Osteoblast (primary cell): ENCODE data around the gene FLT4. TPM values are rescaled to one million over a fixed set of nuclear protein-coding genes. Genes with fewer than 3 reads are reported as not detected.
"Not testable (repeated sequence)": the region's sequence is repeated elsewhere in the genome, so short reads cannot be mapped to it uniquely, and the experiment has no call there.

Source experiments
- DNase-seq: peaks from one replicate; pipeline ENCODE4 v3.0.0; 2011; ENCODE audit warnings: low spot score, mixed read lengths; ENCODE audit not compliant: insufficient read length; ENCODE audit errors: missing footprints
- H2AFZ ChIP-seq: 2 replicates; pipeline ENCODE4 v1.6.0; 2011; ENCODE audit warnings: mild to moderate bottlenecking, low read length
- H3K27ac ChIP-seq: 2 replicates; pipeline ENCODE4 v1.5.1; 2011; ENCODE audit warnings: mild to moderate bottlenecking, low read depth, low read length, moderate library complexity
- H3K27me3 ChIP-seq: 2 replicates; pipeline ENCODE4 v1.6.0; 2012; ENCODE audit warnings: mild to moderate bottlenecking, control low read depth, inconsistent platforms, low read length, moderate library complexity; ENCODE audit not compliant: insufficient read depth
- H3K36me3 ChIP-seq: 2 replicates; pipeline ENCODE4 v1.5.1; 2011; ENCODE audit warnings: mild to moderate bottlenecking, low read length, control low read depth, moderate library complexity; ENCODE audit not compliant: insufficient read depth
- H3K4me1 ChIP-seq: 2 replicates; pipeline ENCODE4 v1.5.1; 2011; ENCODE audit warnings: mild to moderate bottlenecking, low read length, control low read depth, moderate library complexity; ENCODE audit not compliant: insufficient read depth
- H3K4me2 ChIP-seq: 2 replicates; pipeline ENCODE4 v1.6.0; 2011; ENCODE audit warnings: mild to moderate bottlenecking, low read length; ENCODE audit not compliant: insufficient read depth
- H3K4me3 ChIP-seq: fragments of 200-600 bp; sonication (generic); 3 replicates; pipeline ENCODE4 v1.5.1; 2012; ENCODE audit warnings: mild to moderate bottlenecking, low read length, inconsistent platforms; ENCODE audit not compliant: insufficient read depth
- H3K79me2 ChIP-seq: 2 replicates; pipeline ENCODE4 v1.6.0; 2012; ENCODE audit warnings: mild to moderate bottlenecking, low read length, control low read depth, inconsistent platforms; ENCODE audit not compliant: insufficient read depth
- H3K9me3 ChIP-seq: 2 replicates; pipeline ENCODE4 v1.5.1; 2011; ENCODE audit warnings: low read depth, low read length, control low read depth
- H4K20me1 ChIP-seq: 2 replicates; pipeline ENCODE4 v1.6.0; 2012; ENCODE audit warnings: mild to moderate bottlenecking, low read length, control low read depth; ENCODE audit not compliant: insufficient read depth
- total RNA-seq: library from RNA; depleted of rRNA; stranded (reverse); fragments of >200 nt; gene quantifications from 2 replicates; pipeline ENCODE4 v1.2.3, GENCODE V29; 2012
- TF ChIP-seq, protein P1 (sequence below): IDR thresholded peaks from 2 replicates; pipeline ENCODE4 v1.5.1; 2011; ENCODE audit warnings: mild to moderate bottlenecking, low read depth, low read length, moderate library complexity; ENCODE audit errors: extremely low read depth

Gene FLT4
- total RNA-seq, 1 donor, result not detected

DNA sequence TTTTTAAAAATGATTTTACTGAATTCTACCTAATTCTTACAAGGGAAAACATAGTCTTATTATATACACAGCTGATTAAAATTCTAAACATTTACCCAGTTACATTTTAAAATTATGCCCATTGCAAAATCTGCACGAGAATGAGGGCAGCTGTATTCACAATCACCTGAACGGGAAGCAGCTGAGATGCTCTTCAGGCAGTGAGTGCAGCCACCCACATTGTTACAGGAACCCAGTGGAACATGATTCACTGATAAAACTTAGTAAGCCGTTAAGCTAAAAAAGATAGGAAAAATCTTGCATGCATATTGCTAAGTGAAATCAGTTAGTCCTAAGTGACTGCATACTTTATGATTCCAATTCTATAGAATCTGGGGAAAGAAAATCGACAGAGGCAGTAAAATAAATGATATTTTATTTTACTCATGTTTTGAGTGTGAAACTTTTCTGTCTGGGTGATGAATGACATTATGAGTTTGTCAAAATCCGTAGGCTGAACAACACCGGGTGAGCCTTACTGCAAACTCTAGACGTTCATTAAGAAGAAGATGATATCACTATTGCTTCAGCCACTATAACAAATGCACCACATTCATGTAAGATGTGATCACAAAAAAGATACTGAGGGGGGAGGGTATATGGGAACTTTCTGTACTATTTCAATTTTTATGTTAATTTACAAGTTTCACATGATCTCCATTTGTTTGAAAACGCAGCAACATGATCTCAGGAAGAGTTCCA is 39.1 kb upstream of the FLT4 start:
- H3K9me3 ChIP-seq, result no peaks in the 10 kb centered on the region
- no peak for DNase-seq
- no peaks in the 10 kb centered on the region for H4K20me1 ChIP-seq
- H3K4me2 ChIP-seq, result no peak overlapping the region
- no peaks in the 10 kb centered on the region for H3K36me3 ChIP-seq
- H3K27me3 ChIP-seq, result peaks cover 9% of the 10 kb centered on the region
- H3K79me2 ChIP-seq, result no peaks in the 10 kb centered on the region
- no peak overlapping the region for H3K4me3 ChIP-seq
- H2AFZ ChIP-seq, result no peak overlapping the region
- no peaks in the 10 kb centered on the region for H3K4me1 ChIP-seq
- no peak overlapping the region for H3K27ac ChIP-seq
- TF ChIP-seq, protein P1, sequence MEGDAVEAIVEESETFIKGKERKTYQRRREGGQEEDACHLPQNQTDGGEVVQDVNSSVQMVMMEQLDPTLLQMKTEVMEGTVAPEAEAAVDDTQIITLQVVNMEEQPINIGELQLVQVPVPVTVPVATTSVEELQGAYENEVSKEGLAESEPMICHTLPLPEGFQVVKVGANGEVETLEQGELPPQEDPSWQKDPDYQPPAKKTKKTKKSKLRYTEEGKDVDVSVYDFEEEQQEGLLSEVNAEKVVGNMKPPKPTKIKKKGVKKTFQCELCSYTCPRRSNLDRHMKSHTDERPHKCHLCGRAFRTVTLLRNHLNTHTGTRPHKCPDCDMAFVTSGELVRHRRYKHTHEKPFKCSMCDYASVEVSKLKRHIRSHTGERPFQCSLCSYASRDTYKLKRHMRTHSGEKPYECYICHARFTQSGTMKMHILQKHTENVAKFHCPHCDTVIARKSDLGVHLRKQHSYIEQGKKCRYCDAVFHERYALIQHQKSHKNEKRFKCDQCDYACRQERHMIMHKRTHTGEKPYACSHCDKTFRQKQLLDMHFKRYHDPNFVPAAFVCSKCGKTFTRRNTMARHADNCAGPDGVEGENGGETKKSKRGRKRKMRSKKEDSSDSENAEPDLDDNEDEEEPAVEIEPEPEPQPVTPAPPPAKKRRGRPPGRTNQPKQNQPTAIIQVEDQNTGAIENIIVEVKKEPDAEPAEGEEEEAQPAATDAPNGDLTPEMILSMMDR, result no peak

DNA sequence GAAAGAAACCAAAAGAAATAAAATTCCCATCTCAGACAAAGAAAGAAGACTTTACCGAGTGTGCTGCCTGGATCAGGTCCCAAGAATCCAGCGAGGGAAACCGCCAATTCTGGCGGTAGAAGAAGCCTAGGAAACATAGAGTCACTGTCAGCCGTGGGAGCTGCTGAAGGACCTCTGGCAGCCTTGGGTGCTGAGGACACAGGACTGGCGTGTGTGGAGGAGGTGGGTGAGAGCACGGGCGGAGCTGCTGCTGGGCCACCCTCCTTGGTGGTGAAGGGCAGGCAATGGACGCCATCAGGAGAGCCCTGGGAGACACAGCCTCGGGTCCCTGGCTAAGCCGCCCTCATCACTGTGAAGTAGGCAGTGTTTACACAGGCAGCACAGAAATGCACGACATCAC is 37.4 kb upstream of the FLT4 start:
- H3K27ac ChIP-seq, H3K36me3 ChIP-seq, H3K4me2 ChIP-seq, H3K4me1 ChIP-seq, DNase-seq, H4K20me1 ChIP-seq, H3K4me3 ChIP-seq, H3K27me3 ChIP-seq, H2AFZ ChIP-seq, H3K9me3 ChIP-seq, H3K79me2 ChIP-seq: not testable (repeated sequence)

DNA sequence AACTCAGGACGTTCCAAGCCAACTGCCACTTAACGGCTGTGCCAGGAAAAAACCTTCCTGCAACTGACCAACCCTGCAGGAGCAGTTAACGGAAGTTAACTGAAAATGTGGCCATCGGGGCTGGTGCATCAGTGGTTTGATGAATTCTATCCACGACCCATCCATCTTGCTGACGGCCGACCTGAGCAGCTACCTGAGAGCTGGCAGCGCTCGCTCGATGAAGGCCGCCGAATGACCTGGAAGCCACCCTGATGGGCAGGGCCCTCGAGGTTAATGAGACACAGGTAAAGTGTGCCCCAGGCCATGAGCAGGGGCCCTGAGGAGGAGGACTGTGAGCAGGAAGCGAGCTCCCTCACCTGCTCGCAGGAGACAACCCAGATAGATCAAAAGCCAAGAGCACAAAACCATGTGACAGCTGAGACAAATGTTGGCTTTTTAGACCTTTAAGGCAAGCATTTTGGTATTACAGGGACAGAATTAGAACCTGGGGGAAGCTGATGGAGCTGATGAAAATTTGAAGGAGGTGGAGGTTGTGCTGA is 35.3 kb upstream of the FLT4 start:
- H2AFZ ChIP-seq, result no peak overlapping the region
- H3K27ac ChIP-seq, result no peak overlapping the region
- no peaks in the 10 kb centered on the region for H3K79me2 ChIP-seq
- no peaks in the 10 kb centered on the region for H3K36me3 ChIP-seq
- no peak overlapping the region for H3K4me2 ChIP-seq
- peaks cover 9% of the 10 kb centered on the region for H3K27me3 ChIP-seq
- H3K4me1 ChIP-seq, result no peaks in the 10 kb centered on the region
- H4K20me1 ChIP-seq, result no peaks in the 10 kb centered on the region
- TF ChIP-seq, protein P1, result no peak
- no peak for DNase-seq
- no peaks in the 10 kb centered on the region for H3K9me3 ChIP-seq
- H3K4me3 ChIP-seq, result no peak overlapping the region

DNA sequence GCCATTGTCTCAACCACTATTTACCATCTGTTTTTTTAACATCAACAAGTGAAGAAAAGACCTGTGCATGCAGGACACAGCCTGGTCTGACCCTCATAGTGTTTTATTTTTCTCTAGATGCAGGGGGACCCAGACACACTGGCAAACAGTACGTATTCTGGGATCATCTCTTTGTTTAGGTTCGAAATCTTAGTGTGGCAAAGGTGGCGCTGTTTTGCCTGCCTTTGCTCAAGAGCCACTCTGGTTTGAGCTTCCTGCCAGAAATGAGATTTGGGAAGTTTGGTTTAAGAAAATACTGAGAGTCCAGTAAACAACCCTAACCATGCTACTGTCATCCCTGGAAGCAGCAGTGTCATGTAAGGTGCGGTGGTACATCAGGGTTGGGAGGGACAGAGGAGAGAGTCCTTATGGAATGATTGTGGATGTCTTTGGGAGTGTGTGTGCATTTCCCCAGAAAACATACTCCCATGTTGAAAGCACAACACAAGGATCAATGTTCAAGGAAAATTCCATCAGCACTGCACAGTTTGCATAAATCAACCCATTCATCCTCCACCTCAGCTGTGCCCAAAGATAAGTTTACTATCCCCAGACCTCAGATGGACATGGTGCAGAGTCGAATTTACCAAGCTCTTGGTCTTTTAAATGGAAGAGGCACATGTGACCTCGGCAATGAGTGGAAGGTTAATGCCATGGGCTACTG is 34.0 kb upstream of the FLT4 start:
- H3K4me2 ChIP-seq, result no peak overlapping the region
- DNase-seq, result no peak
- H3K4me1 ChIP-seq, result no peaks in the 10 kb centered on the region
- H2AFZ ChIP-seq, result no peak overlapping the region
- H4K20me1 ChIP-seq, result no peaks in the 10 kb centered on the region
- no peak overlapping the region for H3K4me3 ChIP-seq
- H3K27ac ChIP-seq, result no peak overlapping the region
- peaks cover 3% of the 10 kb centered on the region for H3K27me3 ChIP-seq
- no peaks in the 10 kb centered on the region for H3K9me3 ChIP-seq
- H3K79me2 ChIP-seq, result no peaks in the 10 kb centered on the region
- TF ChIP-seq, protein P1, result no peak
- no peaks in the 10 kb centered on the region for H3K36me3 ChIP-seq
